HUDEP-2 (cell line): Measurements from ENCODE around the gene ZNF215.
"Not testable (repeated sequence)": the region's sequence is repeated elsewhere in the genome, so short reads cannot be mapped to it uniquely, and the experiment has no call there.

Experiments
- DNase-seq, 76 experiments: peaks; one replicate each; lab custom pipeline; 2025; ENCODE audit not compliant: unreplicated experiment in 76 of 76; lab: John Stamatoyannopoulos, UW

ZNF215 gene

GRCh38 chr11:6926208-6927029, at the start of gene ZNF215:
Gene ZNF215 (plus strand): TSS chr11:6926426. CDS start chr11:6932273, 5,847 bp downstream.
- DNase-seq, result peak in 39 of 76 experiments; percentile 4 to 82 (median 50)

- DNase-seq, result no peak
These were observed 49.3 kb upstream of the ZNF215 start for GRCh38 chr11:6876914-6877313.

GRCh38 chr11:6882751-6883150, 43.5 kb upstream of the ZNF215 start:
- DNase-seq, result no peak

- not testable (repeated sequence) for DNase-seq
These were observed 38.5 kb upstream of the ZNF215 start for GRCh38 chr11:6887711-6888110.

GRCh38 chr11:6888830-6889229, 37.4 kb upstream of the ZNF215 start:
- no peak for DNase-seq

- no peak for DNase-seq
These were observed 36.4 kb upstream of the ZNF215 start for GRCh38 chr11:6889835-6890234.

GRCh38 chr11:6892400-6892799, 33.8 kb upstream of the ZNF215 start, which contains the start of gene OR2D2:
Gene OR2D2 (minus strand): TSS chr11:6892500. CDS start chr11:6892500, 0 bp downstream.
- DNase-seq, result no peak

GRCh38 chr11:6894097-6894496, 32.1 kb upstream of the ZNF215 start:
- no peak for DNase-seq

GRCh38 chr11:6895010-6895409, 31.2 kb upstream of the ZNF215 start:
- no peak for DNase-seq

GRCh38 chr11:6898911-6899310, 27.3 kb upstream of the ZNF215 start:
- DNase-seq, result no peak

GRCh38 chr11:6900327-6900999, 25.8 kb upstream of the ZNF215 start:
- no peak for DNase-seq

- DNase-seq, result not testable (repeated sequence)
These were observed 21.4 kb upstream of the ZNF215 start for GRCh38 chr11:6904804-6905203.

- DNase-seq, result no peak
These were observed 14.8 kb upstream of the ZNF215 start for GRCh38 chr11:6911378-6911777.

- DNase-seq, result no peak
These were observed 14.3 kb upstream of the ZNF215 start for GRCh38 chr11:6911948-6912347.

- DNase-seq, result no peak
These were observed 6.5 kb upstream of the ZNF215 start for GRCh38 chr11:6919698-6920097.

- DNase-seq, result no peak
These were observed 5.5 kb upstream of the ZNF215 start, which contains the start of gene OR2D3 for GRCh38 chr11:6920702-6921101. Gene OR2D3 (plus strand): TSS chr11:6921002. CDS start chr11:6921002, 0 bp downstream.

- DNase-seq, result no peak
These were observed 1.1 kb upstream of the ZNF215 start for GRCh38 chr11:6925007-6925577.

GRCh38 chr11:6925636-6926207, 504 bp upstream of the ZNF215 start:
- no peak for DNase-seq

- no peak for DNase-seq
These were observed 898 bp downstream of the ZNF215 start for GRCh38 chr11:6927030-6927617.

GRCh38 chr11:6928916-6929315, 2.7 kb downstream of the ZNF215 start:
- no peak for DNase-seq
